ENCODE measurements around the gene KSR1. TPM values are rescaled to one million over a fixed set of nuclear protein-coding genes. Genes with fewer than 3 reads are reported as not detected.
A peak's percentile ranks its signal among the peaks of the same experiment; 100 is the strongest.

KSR1 gene
- total RNA-seq, 6 experiments from 2014 or later = 5.9 to 12.9 (median 8.7) TPM

- TF ChIP-seq POLR2A (IDR thresholded peaks at IDR 0.05) = no peak
- TF ChIP-seq CTCF (IDR thresholded peaks at IDR 0.05) = no peak
- WGBS (ENCODE audit: insufficient coverage, low coverage, low lambda C conversion rate, missing lambda C conversion rate) = 90% methylated on average over 4 of the region's 6 CpGs
- ATAC-seq = no peak
- H3K9me3 ChIP-seq = no peaks in the 10 kb centered on the region
- no peak overlapping the region for H3K4me3 ChIP-seq
- intact Hi-C loops (cut with DNase I) = no loop called here
- no peak overlapping the region for H3K27ac ChIP-seq
- H3K27me3 ChIP-seq = no peaks in the 10 kb centered on the region
- H3K4me1 ChIP-seq = peaks cover 0 to 19% (median 0%) of the 10 kb centered on the region in 4 donors
- DNase-seq = no peak
- no peaks in the 10 kb centered on the region for H3K36me3 ChIP-seq
Observed at GRCh38 chr17:27541301-27542023, 85.2 kb downstream of the KSR1 start.

GRCh38 chr17:27542841-27543463, 86.7 kb downstream of the KSR1 start:
- Histone ChIP-seq H3K4me3 (no peak overlapping the region), H3K9me3 (no peaks in the 10 kb centered on the region), H3K36me3 (no peaks in the 10 kb centered on the region), H3K27me3 (no peaks in the 10 kb centered on the region), H3K27ac (no peak overlapping the region), H3K4me1 (peaks cover 0 to 19% (median 0%) of the 10 kb centered on the region in 4 donors)
- no peak for ATAC-seq
- 80% methylated on average over 1 of the region's 6 CpGs for WGBS (ENCODE audit: insufficient coverage, low coverage, low lambda C conversion rate, missing lambda C conversion rate)
- intact Hi-C loops (cut with DNase I) = no loop called here
- peak in 1 of 3 donors; percentile 32 for DNase-seq
- no peak for TF ChIP-seq POLR2A (IDR thresholded peaks at IDR 0.05)
- no peak for TF ChIP-seq CTCF (IDR thresholded peaks at IDR 0.05)

- H3K4me3 ChIP-seq = no peak overlapping the region
- H3K9me3 ChIP-seq = no peaks in the 10 kb centered on the region
- TF ChIP-seq CTCF (IDR thresholded peaks at IDR 0.05) (no peak), POLR2A (IDR thresholded peaks at IDR 0.05) (no peak)
- H3K27me3 ChIP-seq = no peaks in the 10 kb centered on the region
- intact Hi-C loops (cut with DNase I) = no loop called here
- ATAC-seq = no peak
- no CpG with 5 or more reads among the region's 9 CpGs for WGBS (ENCODE audit: insufficient coverage, low coverage, low lambda C conversion rate, missing lambda C conversion rate)
- no peaks in the 10 kb centered on the region for H3K36me3 ChIP-seq
- peak in 1 of 3 donors; percentile 20 for DNase-seq
- peaks cover 0 to 19% (median 0%) of the 10 kb centered on the region in 4 donors for H3K4me1 ChIP-seq
- no peak overlapping the region for H3K27ac ChIP-seq
Observed at GRCh38 chr17:27543464-27543856, 87.2 kb downstream of the KSR1 start.

- no peak overlapping the region for H3K27ac ChIP-seq
- no peaks in the 10 kb centered on the region for H3K36me3 ChIP-seq
- 90% methylated on average over 9 of the region's 9 CpGs for WGBS (ENCODE audit: insufficient coverage, low coverage, low lambda C conversion rate, missing lambda C conversion rate)
- no peak for TF ChIP-seq POLR2A (IDR thresholded peaks at IDR 0.05)
- TF ChIP-seq CTCF (IDR thresholded peaks at IDR 0.05) = no peak
- H3K27me3 ChIP-seq = no peaks in the 10 kb centered on the region
- intact Hi-C loops (cut with DNase I) = no loop called here
- ATAC-seq (no peak), DNase-seq (no peak)
- H3K9me3 ChIP-seq = no peaks in the 10 kb centered on the region
- H3K4me3 ChIP-seq = no peak overlapping the region
- peaks cover 0 to 15% (median 0%) of the 10 kb centered on the region in 4 donors for H3K4me1 ChIP-seq
Observed at GRCh38 chr17:27543958-27544349, 87.7 kb downstream of the KSR1 start.
